Islet precursor cell (in vitro differentiated cells): ENCODE data around the gene TRPM2.
"Not testable (repeated sequence)": the region's sequence is repeated elsewhere in the genome, so short reads cannot be mapped to it uniquely, and the experiment has no call there.

Experiments used
- DNase-seq: peaks from one replicate; pipeline ENCODE4 v3.0.0-alpha.2; 2018

TRPM2 gene

GRCh38 chr21:44356160-44356559, 2.7 kb downstream of the TRPM2 start:
- no peak for DNase-seq

- DNase-seq, result no peak
Observed at GRCh38 chr21:44356636-44357035, 3.2 kb downstream of the TRPM2 start.

GRCh38 chr21:44357064-44357837, 3.8 kb downstream of the TRPM2 start:
- DNase-seq, result no peak

GRCh38 chr21:44359396-44359795, 6.0 kb downstream of the TRPM2 start:
- DNase-seq, result no peak

GRCh38 chr21:44360159-44360558, 6.7 kb downstream of the TRPM2 start:
- DNase-seq, result no peak

GRCh38 chr21:44361903-44362302, 8.5 kb downstream of the TRPM2 start:
- not testable (repeated sequence) for DNase-seq

GRCh38 chr21:44363278-44363677, 9.9 kb downstream of the TRPM2 start:
- DNase-seq, result no peak

GRCh38 chr21:44364151-44365053, 11.0 kb downstream of the TRPM2 start:
- DNase-seq, result peak; percentile 51

- peak; percentile 38 for DNase-seq
Observed at GRCh38 chr21:44365251-44365966, 12.0 kb downstream of the TRPM2 start.

- DNase-seq, result no peak
Observed at GRCh38 chr21:44365967-44366585, 12.7 kb downstream of the TRPM2 start.

GRCh38 chr21:44366586-44367211, 13.3 kb downstream of the TRPM2 start:
- DNase-seq, result peak; percentile 42

GRCh38 chr21:44368711-44369446, 15.5 kb downstream of the TRPM2 start:
- DNase-seq, result peak; percentile 55

- DNase-seq, result peak; percentile 69
Observed at GRCh38 chr21:44370027-44370735, 16.8 kb downstream of the TRPM2 start.

- DNase-seq, result no peak
Observed at GRCh38 chr21:44370786-44371410, 17.5 kb downstream of the TRPM2 start.

GRCh38 chr21:44371596-44371995, 18.2 kb downstream of the TRPM2 start:
- DNase-seq, result peak; percentile 4

- DNase-seq, result peak; percentile 28
Observed at GRCh38 chr21:44372616-44373015, 19.2 kb downstream of the TRPM2 start.

GRCh38 chr21:44374601-44375280, 21.3 kb downstream of the TRPM2 start:
- no peak for DNase-seq

GRCh38 chr21:44375281-44375651, 21.8 kb downstream of the TRPM2 start:
- DNase-seq, result peak; percentile 29

GRCh38 chr21:44375761-44376241, 22.4 kb downstream of the TRPM2 start:
- peak; percentile 35 for DNase-seq

- no peak for DNase-seq
Observed at GRCh38 chr21:44376606-44377005, 23.2 kb downstream of the TRPM2 start.
